HUES64 (cell line): Measurements from ENCODE around the gene GCK.
"Not testable (repeated sequence)": the region's sequence is repeated elsewhere in the genome, so short reads cannot be mapped to it uniquely, and the experiment has no call there.

Source experiments
- H3K27ac ChIP-seq: 2 replicates; pipeline ENCODE4 v1.7.0; 2013; ENCODE audit warnings: low read depth, low read length, inconsistent platforms
- H3K27me3 ChIP-seq: 2 replicates; pipeline ENCODE4 v1.6.1; 2013; ENCODE audit warnings: mild to moderate bottlenecking, low read length; ENCODE audit not compliant: insufficient read depth
- H3K36me3 ChIP-seq: 2 replicates; pipeline ENCODE4 v1.6.1; 2013; ENCODE audit warnings: mild to moderate bottlenecking, low read length; ENCODE audit not compliant: insufficient read depth
- H3K4me1 ChIP-seq: 2 replicates; pipeline ENCODE4 v1.6.1; 2013; ENCODE audit warnings: mild to moderate bottlenecking, low read length, moderate library complexity; ENCODE audit not compliant: insufficient read depth
- H3K4me3 ChIP-seq: 2 replicates; pipeline ENCODE4 v1.5.1; 2013; ENCODE audit warnings: mild to moderate bottlenecking, low read length, moderate library complexity
- H3K9ac ChIP-seq: 2 replicates; pipeline ENCODE4 v1.6.1; 2013; ENCODE audit warnings: mild to moderate bottlenecking, low read depth, low read length
- H3K9me3 ChIP-seq: 2 replicates; pipeline ENCODE4 v1.6.1; 2013; ENCODE audit warnings: low read depth, low read length; ENCODE audit not compliant: insufficient read depth
- WGBS: fragments of 150-250, 120-280 bp; methylation state at CpG from one replicate; pipeline ENCODE4 v1.1.7; 2013; ENCODE audit warnings: missing lambda C conversion rate; 5-methylcytosine and 5-hydroxymethylcytosine counted together

Gene GCK

GRCh38 chr7:44174694-44174948, 14.6 kb downstream of the GCK start:
- 86% methylated on average over 1 of the region's 1 CpG for WGBS
- peaks cover 11% of the 10 kb centered on the region; the same call in 1 of the 2 replicates for H3K4me1 ChIP-seq
- H3K36me3 ChIP-seq, H3K9ac ChIP-seq, H3K4me3 ChIP-seq, H3K27me3 ChIP-seq, H3K9me3 ChIP-seq, H3K27ac ChIP-seq: not testable (repeated sequence)

GRCh38 chr7:44173911-44174693, 15.1 kb downstream of the GCK start:
- H3K4me3 ChIP-seq: no peak overlapping the region
- H3K27ac ChIP-seq: no peak overlapping the region
- 87% methylated on average over 3 of the region's 3 CpGs for WGBS
- H3K36me3 ChIP-seq: no peaks in the 10 kb centered on the region
- H3K27me3 ChIP-seq: no peaks in the 10 kb centered on the region
- peaks cover 11% of the 10 kb centered on the region; the same call in 1 of the 2 replicates for H3K4me1 ChIP-seq
- H3K9me3 ChIP-seq: no peaks in the 10 kb centered on the region
- H3K9ac ChIP-seq: no peak overlapping the region

GRCh38 chr7:44172803-44173424, 16.3 kb downstream of the GCK start:
- 93% methylated on average over 6 of the region's 6 CpGs for WGBS
- Histone ChIP-seq H3K4me3 (no peak overlapping the region), H3K27ac (no peak overlapping the region), H3K9ac (no peak overlapping the region), H3K36me3 (no peaks in the 10 kb centered on the region), H3K9me3 (no peaks in the 10 kb centered on the region), H3K27me3 (no peaks in the 10 kb centered on the region), H3K4me1 (peaks cover 11% of the 10 kb centered on the region; the same call in 1 of the 2 replicates)

GRCh38 chr7:44172352-44172751, 16.9 kb downstream of the GCK start:
- H3K27me3 ChIP-seq: no peaks in the 10 kb centered on the region
- H3K4me1 ChIP-seq: peaks cover 6% of the 10 kb centered on the region; the same call in 1 of the 2 replicates
- H3K36me3 ChIP-seq: no peaks in the 10 kb centered on the region
- no peaks in the 10 kb centered on the region for H3K9me3 ChIP-seq
- H3K27ac ChIP-seq: no peak overlapping the region
- H3K4me3 ChIP-seq: no peak overlapping the region
- no peak overlapping the region for H3K9ac ChIP-seq

- not testable (repeated sequence) for H3K9me3 ChIP-seq, H3K4me1 ChIP-seq, H3K27ac ChIP-seq, H3K9ac ChIP-seq, H3K36me3 ChIP-seq, H3K27me3 ChIP-seq, H3K4me3 ChIP-seq
- 92% methylated on average over 9 of the region's 9 CpGs for WGBS
Measured at GRCh38 chr7:44171901-44172300, 17.3 kb downstream of the GCK start.

- Histone ChIP-seq H3K27me3 (no peaks in the 10 kb centered on the region), H3K4me3 (no peak overlapping the region), H3K4me1 (peaks cover 9% of the 10 kb centered on the region; the same call in 1 of the 2 replicates), H3K9me3 (peaks cover 2% of the 10 kb centered on the region; the same call in 1 of the 2 replicates), H3K36me3 (no peaks in the 10 kb centered on the region), H3K27ac (no peak overlapping the region), H3K9ac (no peak overlapping the region)
Measured at GRCh38 chr7:44167920-44168319, 21.3 kb downstream of the GCK start.

- H3K36me3 ChIP-seq: no peaks in the 10 kb centered on the region
- H3K4me1 ChIP-seq: peaks cover 9% of the 10 kb centered on the region; the same call in 1 of the 2 replicates
- no peak overlapping the region for H3K9ac ChIP-seq
- 75% methylated on average over 1 of the region's 1 CpG for WGBS
- no peak overlapping the region for H3K27ac ChIP-seq
- no peaks in the 10 kb centered on the region for H3K27me3 ChIP-seq
- H3K9me3 ChIP-seq: peaks cover 2% of the 10 kb centered on the region; the same call in 1 of the 2 replicates
- H3K4me3 ChIP-seq: no peak overlapping the region
Measured at GRCh38 chr7:44163591-44163990, 25.6 kb downstream of the GCK start.

GRCh38 chr7:44162785-44163395, 26.3 kb downstream of the GCK start:
- 84% methylated on average over 1 of the region's 1 CpG for WGBS

GRCh38 chr7:44162179-44162578, 27.1 kb downstream of the GCK start:
- Histone ChIP-seq H3K27me3 (no peaks in the 10 kb centered on the region), H3K4me1 (peaks cover 9% of the 10 kb centered on the region; the same call in 1 of the 2 replicates), H3K4me3 (no peak overlapping the region), H3K9ac (no peak overlapping the region), H3K36me3 (no peaks in the 10 kb centered on the region), H3K9me3 (peaks cover 2% of the 10 kb centered on the region; the same call in 1 of the 2 replicates), H3K27ac (no peak overlapping the region)
- WGBS: 87% methylated on average over 4 of the region's 4 CpGs

More at GRCh38 chr7:44162785-44163395, 26.3 kb downstream of the GCK start:
- H3K4me3 ChIP-seq: no peak overlapping the region
- no peaks in the 10 kb centered on the region for H3K27me3 ChIP-seq
- no peak overlapping the region for H3K27ac ChIP-seq
- no peak overlapping the region for H3K9ac ChIP-seq
- H3K36me3 ChIP-seq: no peaks in the 10 kb centered on the region
- peaks cover 9% of the 10 kb centered on the region; the same call in 1 of the 2 replicates for H3K4me1 ChIP-seq
- H3K9me3 ChIP-seq: peaks cover 2% of the 10 kb centered on the region; the same call in 1 of the 2 replicates

- Histone ChIP-seq H3K27me3 (no peaks in the 10 kb centered on the region), H3K36me3 (no peaks in the 10 kb centered on the region), H3K4me3 (no peak overlapping the region), H3K27ac (no peak overlapping the region), H3K9ac (no peak overlapping the region), H3K9me3 (peaks cover 2% of the 10 kb centered on the region; the same call in 1 of the 2 replicates), H3K4me1 (peaks cover 9% of the 10 kb centered on the region; the same call in 1 of the 2 replicates)
- WGBS: 93% methylated on average over 2 of the region's 2 CpGs
Measured at GRCh38 chr7:44161371-44161770, 27.9 kb downstream of the GCK start.

- H3K4me1 ChIP-seq: peaks cover 9% of the 10 kb centered on the region; the same call in 1 of the 2 replicates
- H3K9me3 ChIP-seq: no peaks in the 10 kb centered on the region
- H3K4me3 ChIP-seq: no peak overlapping the region
- H3K27ac ChIP-seq: no peak overlapping the region
- H3K9ac ChIP-seq: no peak overlapping the region
- WGBS: 95% methylated on average over 5 of the region's 5 CpGs
- no peaks in the 10 kb centered on the region for H3K36me3 ChIP-seq
- H3K27me3 ChIP-seq: no peaks in the 10 kb centered on the region
Measured at GRCh38 chr7:44159824-44160630, 29.2 kb downstream of the GCK start.
